Sigmoid colon (tissue), 7 donors: ENCODE results near the gene PLAC9. TPM values are rescaled to one million over a fixed set of nuclear protein-coding genes. Genes with fewer than 3 reads are reported as not detected.
"Not testable (repeated sequence)": the region's sequence is repeated elsewhere in the genome, so short reads cannot be mapped to it uniquely, and the experiment has no call there.

Source experiments
- DNase-seq: peaks from one replicate; pipeline ENCODE4 v3.0.0-alpha.2; 2019
- H3K27ac ChIP-seq, 4 donors: fragments of 200-600 bp; sonication (generic); one replicate each; pipeline ENCODE4 v1.5.1; 2016 to 2019; ENCODE audit warnings: mild to moderate bottlenecking in 1 of 4
- H3K27me3 ChIP-seq, 3 donors: fragments of 200-600 bp; sonication (generic); one replicate each; pipeline ENCODE4 v1.5.1; 2019; ENCODE audit warnings: mild to moderate bottlenecking in 1 of 3
- H3K36me3 ChIP-seq, 4 donors: fragments of 200-600 bp; sonication (generic); one replicate each; pipeline ENCODE4 v1.5.1; 2016 to 2019
- H3K4me1 ChIP-seq, 4 donors: fragments of 200-600 bp; sonication (generic); one replicate each; pipeline ENCODE4 v1.5.1; 2017 to 2019
- H3K4me3 ChIP-seq, 4 donors: fragments of 200-600 bp; sonication (generic); one replicate each; pipeline ENCODE4 v1.5.1; 2017 to 2019; ENCODE audit warnings: mild to moderate bottlenecking in 2 of 4, moderate library complexity in 1 of 4
- H3K9me3 ChIP-seq, 4 donors: fragments of 200-600 bp in 3 of 4; sonication (generic) in 3 of 4; one replicate each; pipeline versions ENCODE4 v1.5.1 to v1.6.1; 2013 to 2019
- CTCF ChIP-seq, 4 experiments: fragments of 450-650 bp in 3 of 4; fragments of 200-600 bp in 1 of 4; IDR thresholded peaks; one replicate each; pipeline ENCODE4 v1.5.1; 2016 to 2019; ENCODE audit warnings: antibody characterized with exemption in 4 of 4, mild to moderate bottlenecking in 3 of 4, moderate library complexity in 2 of 4
- EP300 ChIP-seq, 4 donors: sonication (generic); formaldehyde crosslinking; IDR thresholded peaks; one replicate each; pipeline ENCODE4 v1.6.1; 2017; ENCODE audit warnings: antibody characterized with exemption in 4 of 4
- POLR2A ChIP-seq, 2 donors: fragments of 450-650 bp; IDR thresholded peaks; one replicate each; pipeline ENCODE4 v1.6.1; 2016; ENCODE audit warnings: antibody characterized with exemption in 2 of 2, mild to moderate bottlenecking in 2 of 2, moderate library complexity in 2 of 2
- POLR2AphosphoS5 ChIP-seq, 4 donors: sonication (generic); formaldehyde crosslinking; IDR thresholded peaks; one replicate each; pipeline ENCODE4 v1.6.1; 2017; ENCODE audit warnings: antibody characterized with exemption in 4 of 4
- WGBS, 2 donors: extraction: QIAGEN DNeasy Blood & Tissue Kit; methylation state at CpG; one replicate each; pipeline ENCODE4 v1.1.7; 2013; 5-methylcytosine and 5-hydroxymethylcytosine counted together
- intact Hi-C: fragments of 100-400 bp; cut with DNase I; formaldehyde crosslinking; loops from one replicate; pipeline ENCODE4 v1.15.1; 2023
- polyA plus RNA-seq, 3 donors: library from polyadenylated mRNA; stranded (reverse); fragments of 200-250 nt; gene quantifications; one replicate each; pipeline ENCODE4 v1.2.3, GENCODE V29; 2013
- total RNA-seq, 4 donors: library from RNA; depleted of rRNA; stranded (reverse); fragments of >200 nt; gene quantifications; one replicate each; pipeline ENCODE4 v1.1.0, GENCODE V29; 2016
- donor health status: healthy with polysubstance abuse.
- donor health status: Bipolar disorder and iron deficiency.
- donor health status: healthy.

PLAC9 gene
- total and polyA plus RNA-seq, 7 donors = 1.2 to 23.4 (median 7.6) TPM

- H3K4me3 ChIP-seq = peak overlapping the region in 2 of 4 donors; percentile 13 to 21
- H3K9me3 ChIP-seq = peaks cover 0 to 5% (median under 1%) of the 10 kb centered on the region in 4 donors
- TF ChIP-seq POLR2AphosphoS5 (IDR thresholded peaks at IDR 0.05) = no peak
- TF ChIP-seq CTCF (IDR thresholded peaks at IDR 0.05) = no peak
- TF ChIP-seq POLR2A (IDR thresholded peaks at IDR 0.05) = no peak
- no peak for TF ChIP-seq EP300 (IDR thresholded peaks at IDR 0.05)
- WGBS, 2 donors = 9 to 10% methylated on average over 12 of the region's 12 CpGs
- no peaks in the 10 kb centered on the region for H3K36me3 ChIP-seq
- intact Hi-C loops = loop anchor here (1.0 to 10.0 kb wide), 2 partner anchors 76 to 770 kb away; no protein-coding TSS in a partner anchor
- H3K27ac ChIP-seq = peak overlapping the region in 3 of 4 donors; percentile 17 to 34 (median 27)
- peaks cover 0 to 7% (median 5%) of the 10 kb centered on the region in 3 donors for H3K27me3 ChIP-seq
- no peak for DNase-seq
- H3K4me1 ChIP-seq = peaks cover 0 to 16% (median 12%) of the 10 kb centered on the region in 4 donors
Measured at GRCh38 chr10:80144696-80145131, 12.2 kb downstream of the PLAC9 start.

GRCh38 chr10:80145406-80146308 lies 13.1 kb downstream of the PLAC9 start:
- Histone ChIP-seq H3K27ac (peak overlapping the region in 3 of 4 donors; percentile 27 to 34 (median 28)), H3K4me1 (peaks cover 0 to 16% (median 12%) of the 10 kb centered on the region in 4 donors)
- not testable (repeated sequence) for H3K36me3 ChIP-seq, H3K4me3 ChIP-seq, H3K9me3 ChIP-seq, H3K27me3 ChIP-seq
- WGBS, 2 donors = 77 to 81% methylated on average over 11 of the region's 11 CpGs
- intact Hi-C loops = loop anchor here (10.0 kb wide), 1 partner anchor 771 kb away; no protein-coding TSS in a partner anchor
- peak; percentile 73 for DNase-seq

- intact Hi-C loops = loop anchor here (10.0 kb wide), 1 partner anchor 772 kb away; no protein-coding TSS in a partner anchor
- DNase-seq = peak; percentile 17
- H3K27me3 ChIP-seq = no peaks in the 10 kb centered on the region
- H3K4me1 ChIP-seq = peaks cover 0 to 16% (median 12%) of the 10 kb centered on the region in 4 donors
- TF ChIP-seq EP300 (IDR thresholded peaks at IDR 0.05) = no peak
- no peak for TF ChIP-seq POLR2AphosphoS5 (IDR thresholded peaks at IDR 0.05)
- no peak for TF ChIP-seq CTCF (IDR thresholded peaks at IDR 0.05)
- TF ChIP-seq POLR2A (IDR thresholded peaks at IDR 0.05) = no peak
- H3K4me3 ChIP-seq = no peak overlapping the region
- no peak overlapping the region for H3K27ac ChIP-seq
- peaks cover 0 to 5% (median 1%) of the 10 kb centered on the region in 4 donors for H3K9me3 ChIP-seq
- peaks cover 0 to 16% (median 7%) of the 10 kb centered on the region in 4 donors for H3K36me3 ChIP-seq
- WGBS, 2 donors = 73 to 87% methylated on average over 3 of the region's 3 CpGs
Measured at GRCh38 chr10:80146918-80147317, 14.4 kb downstream of the PLAC9 start.

- Histone ChIP-seq H3K4me3 (no peak overlapping the region), H3K27ac (no peak overlapping the region), H3K27me3 (no peaks in the 10 kb centered on the region), H3K36me3 (peaks cover 0 to 30% (median 8%) of the 10 kb centered on the region in 4 donors), H3K9me3 (peaks cover 0 to 5% (median 1%) of the 10 kb centered on the region in 4 donors), H3K4me1 (peaks cover 0 to 16% (median 12%) of the 10 kb centered on the region in 4 donors)
- intact Hi-C loops = loop anchor here (10.0 kb wide), 1 partner anchor 773 kb away; no protein-coding TSS in a partner anchor
- TF ChIP-seq EP300 (IDR thresholded peaks at IDR 0.05) (no peak), POLR2AphosphoS5 (IDR thresholded peaks at IDR 0.05) (no peak), POLR2A (IDR thresholded peaks at IDR 0.05) (no peak), CTCF (IDR thresholded peaks at IDR 0.05) (no peak)
- WGBS, 2 donors = 77 to 92% methylated on average over 5 of the region's 5 CpGs
- peak; percentile 62 for DNase-seq
Measured at GRCh38 chr10:80148166-80148805, 15.8 kb downstream of the PLAC9 start.
